ENCODE results near the gene MXD4. TPM values are rescaled to one million over a fixed set of nuclear protein-coding genes. Genes with fewer than 3 reads are reported as not detected.

Gene MXD4
- total and polyA plus RNA-seq, 2 donors from 2014 or later = 49.8 to 84.8 TPM

- Histone ChIP-seq H3K4me3 (ENCODE audit: low read length in 3 of 3) (no peak overlapping the region), H3K4me1 (ENCODE audit: control insufficient read depth in 2 of 3, insufficient read depth in 2 of 3, low read depth in 1 of 3, low read length in 3 of 3) (peaks cover 0 to 25% (median 0%) of the 10 kb centered on the region in 3 donors), H3K9me3 (ENCODE audit: control insufficient read depth in 2 of 3, insufficient read depth in 1 of 3, low read length in 3 of 3) (no peaks in the 10 kb centered on the region), H3K9ac (ENCODE audit: low read length in 3 of 3) (no peak overlapping the region), H3K27ac (ENCODE audit: low read depth in 2 of 2, low read length in 2 of 2) (no peak overlapping the region), H3K27me3 (ENCODE audit: control insufficient read depth, insufficient read depth, low read length) (no peaks in the 10 kb centered on the region), H3K36me3 (ENCODE audit: control insufficient read depth in 2 of 3, insufficient read depth in 3 of 3, low read length in 3 of 3) (peaks cover 0 to 1% (median 0%) of the 10 kb centered on the region in 3 donors)
- no peak for FAIRE-seq
- TF ChIP-seq CTCF (IDR thresholded peaks at IDR 0.05; ENCODE audit: borderline replicate concordance, extremely low read depth, insufficient read depth) = no peak
- DNase-seq = no peak
- intact Hi-C loops (cut with DNase I) = no loop called here
These were observed 5.5 kb upstream of the MXD4 start for GRCh38 chr4:2267320-2267811.

- Histone ChIP-seq H3K4me3 (ENCODE audit: low read length in 3 of 3) (no peak overlapping the region), H3K9me3 (ENCODE audit: control insufficient read depth in 2 of 3, insufficient read depth in 1 of 3, low read length in 3 of 3) (no peaks in the 10 kb centered on the region), H3K9ac (ENCODE audit: low read length in 3 of 3) (no peak overlapping the region), H3K27me3 (ENCODE audit: control insufficient read depth, insufficient read depth, low read length) (no peaks in the 10 kb centered on the region), H3K36me3 (ENCODE audit: control insufficient read depth in 2 of 3, insufficient read depth in 3 of 3, low read length in 3 of 3) (no peaks in the 10 kb centered on the region), H3K4me1 (ENCODE audit: control insufficient read depth in 2 of 3, insufficient read depth in 2 of 3, low read depth in 1 of 3, low read length in 3 of 3) (peaks cover 0 to 25% (median 0%) of the 10 kb centered on the region in 3 donors), H3K27ac (ENCODE audit: low read depth in 2 of 2, low read length in 2 of 2) (no peak overlapping the region)
- intact Hi-C loops (cut with DNase I) = no loop called here
- no peak for TF ChIP-seq CTCF (IDR thresholded peaks at IDR 0.05; ENCODE audit: borderline replicate concordance, extremely low read depth, insufficient read depth)
- FAIRE-seq (no peak), DNase-seq (no peak)
These were observed 4.9 kb upstream of the MXD4 start for GRCh38 chr4:2266821-2267220.

GRCh38 chr4:2266181-2266580 lies 4.3 kb upstream of the MXD4 start:
- DNase-seq (no peak), FAIRE-seq (no peak)
- peak overlapping the region in 1 of 3 donors; percentile 34 for H3K9ac ChIP-seq (ENCODE audit: low read length in 3 of 3)
- peaks cover 0 to 25% (median 0%) of the 10 kb centered on the region in 3 donors for H3K4me1 ChIP-seq (ENCODE audit: control insufficient read depth in 2 of 3, insufficient read depth in 2 of 3, low read depth in 1 of 3, low read length in 3 of 3)
- no peaks in the 10 kb centered on the region for H3K27me3 ChIP-seq (ENCODE audit: control insufficient read depth, insufficient read depth, low read length)
- intact Hi-C loops (cut with DNase I) = no loop called here
- no peak overlapping the region for H3K4me3 ChIP-seq (ENCODE audit: low read length in 3 of 3)
- TF ChIP-seq CTCF (IDR thresholded peaks at IDR 0.05; ENCODE audit: borderline replicate concordance, extremely low read depth, insufficient read depth) = no peak
- no peak overlapping the region for H3K27ac ChIP-seq (ENCODE audit: low read depth in 2 of 2, low read length in 2 of 2)
- H3K9me3 ChIP-seq (ENCODE audit: control insufficient read depth in 2 of 3, insufficient read depth in 1 of 3, low read length in 3 of 3) = no peaks in the 10 kb centered on the region
- no peaks in the 10 kb centered on the region for H3K36me3 ChIP-seq (ENCODE audit: control insufficient read depth in 2 of 3, insufficient read depth in 3 of 3, low read length in 3 of 3)
